ENCODE measurements around the gene WFDC10B. TPM values are rescaled to one million over a fixed set of nuclear protein-coding genes. Genes with fewer than 3 reads are reported as not detected.
"Not testable (repeated sequence)": the region's sequence is repeated elsewhere in the genome, so short reads cannot be mapped to it uniquely, and the experiment has no call there.

The WFDC10B gene
- total and polyA plus RNA-seq, 4 donors = 1.5 to 2.0 (median 2.0) TPM; not detected in 1

- TF ChIP-seq, protein P1, sequence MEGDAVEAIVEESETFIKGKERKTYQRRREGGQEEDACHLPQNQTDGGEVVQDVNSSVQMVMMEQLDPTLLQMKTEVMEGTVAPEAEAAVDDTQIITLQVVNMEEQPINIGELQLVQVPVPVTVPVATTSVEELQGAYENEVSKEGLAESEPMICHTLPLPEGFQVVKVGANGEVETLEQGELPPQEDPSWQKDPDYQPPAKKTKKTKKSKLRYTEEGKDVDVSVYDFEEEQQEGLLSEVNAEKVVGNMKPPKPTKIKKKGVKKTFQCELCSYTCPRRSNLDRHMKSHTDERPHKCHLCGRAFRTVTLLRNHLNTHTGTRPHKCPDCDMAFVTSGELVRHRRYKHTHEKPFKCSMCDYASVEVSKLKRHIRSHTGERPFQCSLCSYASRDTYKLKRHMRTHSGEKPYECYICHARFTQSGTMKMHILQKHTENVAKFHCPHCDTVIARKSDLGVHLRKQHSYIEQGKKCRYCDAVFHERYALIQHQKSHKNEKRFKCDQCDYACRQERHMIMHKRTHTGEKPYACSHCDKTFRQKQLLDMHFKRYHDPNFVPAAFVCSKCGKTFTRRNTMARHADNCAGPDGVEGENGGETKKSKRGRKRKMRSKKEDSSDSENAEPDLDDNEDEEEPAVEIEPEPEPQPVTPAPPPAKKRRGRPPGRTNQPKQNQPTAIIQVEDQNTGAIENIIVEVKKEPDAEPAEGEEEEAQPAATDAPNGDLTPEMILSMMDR (IDR thresholded peaks at IDR 0.05; ENCODE audit: control extremely low read depth, extremely low read depth) = no peak
- no peak for ATAC-seq (ENCODE audit: insufficient read depth, low FRiP score)
- no peak within 1 kb of the TSS for H3K9ac ChIP-seq (ENCODE audit: insufficient read depth in 1 of 2, low read length in 2 of 2)
- 74 to 81% methylated on average over 4 of the region's 4 CpGs for WGBS, 2 donors
- H3K4me3 ChIP-seq = no peak within 1 kb of the TSS
- H3K9me3 ChIP-seq (ENCODE audit: control insufficient read depth in 4 of 4, insufficient read depth in 3 of 4, low read length in 3 of 4) = peaks cover 0 to 2% (median 0%) of the 10 kb centered on the region in 4 donors
- H3K4me1 ChIP-seq (ENCODE audit: control insufficient read depth in 5 of 5, insufficient read depth in 5 of 5, low read length in 5 of 5) = peaks cover 0 to 2% (median 0%) of the 10 kb centered on the region in 5 donors
- H3K27ac ChIP-seq (ENCODE audit: low read depth in 1 of 2, low read length in 1 of 2) = no peak within 1 kb of the TSS
- no peaks in the 10 kb centered on the region for H3K27me3 ChIP-seq (ENCODE audit: control insufficient read depth in 3 of 3, insufficient read depth in 3 of 3, low read length in 2 of 3)
- DNase-seq = no peak
- H3K36me3 ChIP-seq (ENCODE audit: control insufficient read depth in 4 of 4, insufficient read depth in 4 of 4, low read length in 4 of 4) = no peaks in the 10 kb centered on the region
Observed at GRCh38 chr20:45701873-45702272, 2.9 kb downstream of the WFDC10B start, which contains the start of gene WFDC13. TSS of gene WFDC13 (plus strand) at chr20:45702038. CDS start at chr20:45702124, 86 bp downstream.

- TF ChIP-seq, protein P1 (IDR thresholded peaks at IDR 0.05; ENCODE audit: control extremely low read depth, extremely low read depth) = no peak
- 60 to 80% methylated on average over 4 of the region's 4 CpGs for WGBS, 2 donors
- Histone ChIP-seq H3K4me3 (no peak overlapping the region), H3K9ac (ENCODE audit: insufficient read depth in 1 of 2, low read length in 2 of 2) (no peak overlapping the region), H3K27ac (ENCODE audit: low read depth in 1 of 2, low read length in 1 of 2) (no peak overlapping the region), H3K9me3 (ENCODE audit: control insufficient read depth in 4 of 4, insufficient read depth in 3 of 4, low read length in 3 of 4) (peaks cover 0 to 2% (median 0%) of the 10 kb centered on the region in 4 donors), H3K27me3 (ENCODE audit: control insufficient read depth in 3 of 3, insufficient read depth in 3 of 3, low read length in 2 of 3) (no peaks in the 10 kb centered on the region), H3K36me3 (ENCODE audit: control insufficient read depth in 4 of 4, insufficient read depth in 4 of 4, low read length in 4 of 4) (no peaks in the 10 kb centered on the region), H3K4me1 (ENCODE audit: control insufficient read depth in 5 of 5, insufficient read depth in 5 of 5, low read length in 5 of 5) (peaks cover 0 to 2% (median 0%) of the 10 kb centered on the region in 5 donors)
- no peak for ATAC-seq (ENCODE audit: insufficient read depth, low FRiP score)
- no peak for DNase-seq
Observed at GRCh38 chr20:45701104-45701503, 3.7 kb downstream of the WFDC10B start.

- TF ChIP-seq, protein P1 (IDR thresholded peaks at IDR 0.05; ENCODE audit: control extremely low read depth, extremely low read depth) = no peak
- no peak for ATAC-seq (ENCODE audit: insufficient read depth, low FRiP score)
Observed at GRCh38 chr20:45695496-45695895, 9.3 kb downstream of the WFDC10B start.

DNA sequence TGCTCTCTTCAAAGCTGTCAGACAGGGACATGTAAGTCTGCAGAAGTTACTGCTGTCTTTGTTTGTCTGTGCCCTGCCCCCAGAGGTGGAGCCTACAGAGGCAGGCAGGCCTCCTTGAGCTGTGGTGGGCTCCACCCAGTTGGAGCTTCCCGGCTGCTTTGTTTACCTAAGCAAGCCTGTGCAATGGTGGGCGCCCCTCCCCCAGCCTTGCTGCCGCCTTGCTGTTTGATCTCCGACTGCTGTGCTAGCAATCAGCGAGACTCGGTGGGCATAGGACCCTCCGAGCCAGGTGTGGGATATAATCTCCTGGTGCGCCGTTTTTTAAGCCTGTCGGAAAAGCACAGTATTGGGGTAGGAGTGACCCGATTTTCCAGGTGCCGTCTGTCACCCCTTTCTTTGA lies 11.5 kb downstream of the WFDC10B start:
- not testable (repeated sequence) for H3K9ac ChIP-seq (ENCODE audit: insufficient read depth in 1 of 2, low read length in 2 of 2); ATAC-seq (ENCODE audit: insufficient read depth, low FRiP score); H3K36me3 ChIP-seq (ENCODE audit: control insufficient read depth in 4 of 4, insufficient read depth in 4 of 4, low read length in 4 of 4); H3K4me3 ChIP-seq; H3K9me3 ChIP-seq (ENCODE audit: control insufficient read depth in 4 of 4, insufficient read depth in 3 of 4, low read length in 3 of 4); H3K27me3 ChIP-seq (ENCODE audit: control insufficient read depth in 3 of 3, insufficient read depth in 3 of 3, low read length in 2 of 3); H3K27ac ChIP-seq (ENCODE audit: low read depth in 1 of 2, low read length in 1 of 2); DNase-seq; H3K4me1 ChIP-seq (ENCODE audit: control insufficient read depth in 5 of 5, insufficient read depth in 5 of 5, low read length in 5 of 5)
- 86 to 94% methylated on average over 12 of the region's 12 CpGs for WGBS, 2 donors

More at GRCh38 chr20:45695496-45695895, 9.3 kb downstream of the WFDC10B start:
- no peaks in the 10 kb centered on the region for H3K4me1 ChIP-seq (ENCODE audit: control insufficient read depth in 5 of 5, insufficient read depth in 5 of 5, low read length in 5 of 5)
- no peak for DNase-seq
- no peaks in the 10 kb centered on the region for H3K9me3 ChIP-seq (ENCODE audit: control insufficient read depth in 4 of 4, insufficient read depth in 3 of 4, low read length in 3 of 4)
- H3K4me3 ChIP-seq = no peak overlapping the region
- no peaks in the 10 kb centered on the region for H3K27me3 ChIP-seq (ENCODE audit: control insufficient read depth in 3 of 3, insufficient read depth in 3 of 3, low read length in 2 of 3)
- no peaks in the 10 kb centered on the region for H3K36me3 ChIP-seq (ENCODE audit: control insufficient read depth in 4 of 4, insufficient read depth in 4 of 4, low read length in 4 of 4)
- WGBS, 2 donors = 92 to 96% methylated on average over 2 of the region's 2 CpGs
- no peak overlapping the region for H3K27ac ChIP-seq (ENCODE audit: low read depth in 1 of 2, low read length in 1 of 2)
- H3K9ac ChIP-seq (ENCODE audit: insufficient read depth in 1 of 2, low read length in 2 of 2) = no peak overlapping the region
